ENCODE results near the gene GRM1.

Gene GRM1

DNA sequence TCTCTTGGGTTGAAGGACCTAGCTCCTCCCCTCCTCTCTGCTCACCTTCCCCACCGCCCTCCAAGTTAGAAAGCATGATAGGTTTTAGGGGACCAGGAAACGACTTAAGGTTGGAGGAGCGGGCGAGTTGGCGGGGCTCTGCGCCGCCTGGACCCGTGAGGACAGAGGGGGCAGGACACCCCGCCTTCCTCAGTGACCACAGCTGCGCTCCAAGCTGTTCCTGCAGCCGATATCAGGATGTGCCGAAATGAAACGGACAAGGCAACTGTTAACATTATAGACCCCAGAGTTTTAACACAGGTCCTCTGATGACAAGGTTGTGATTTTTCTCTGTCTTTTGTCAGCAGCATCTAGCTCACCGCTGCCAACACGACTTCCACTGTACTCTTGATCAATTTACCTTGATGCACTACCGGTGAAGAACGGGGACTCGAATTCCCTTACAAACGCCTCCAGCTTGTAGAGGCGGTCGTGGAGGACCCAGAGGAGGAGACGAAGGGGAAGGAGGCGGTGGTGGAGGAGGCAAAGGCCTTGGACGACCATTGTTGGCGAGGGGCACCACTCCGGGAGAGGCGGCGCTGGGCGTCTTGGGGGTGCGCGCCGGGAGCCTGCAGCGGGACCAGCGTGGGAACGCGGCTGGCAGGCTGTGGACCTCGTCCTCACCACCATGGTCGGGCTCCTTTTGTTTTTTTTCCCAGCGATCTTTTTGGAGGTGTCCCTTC is at the start of gene GRM1:
Gene GRM1 (plus strand): TSS at position 212 of the 722 bp plus-strand sequence. CDS start 456 bp downstream, at position 668.
- Histone ChIP-seq H3K36me3 (no peaks in the 10 kb centered on the region), H3K9me3 (no peaks in the 10 kb centered on the region), H3K27me3 (peaks cover 0 to 35% of the 10 kb centered on the region in 2 donors), H3K4me3 (no peak within 1 kb of the TSS), H3K4me1 (peaks cover 0 to 6% (median 0%) of the 10 kb centered on the region in 4 donors), H3K27ac (no peak within 1 kb of the TSS)
- DNase-seq = no peak
- TF ChIP-seq, protein P1, sequence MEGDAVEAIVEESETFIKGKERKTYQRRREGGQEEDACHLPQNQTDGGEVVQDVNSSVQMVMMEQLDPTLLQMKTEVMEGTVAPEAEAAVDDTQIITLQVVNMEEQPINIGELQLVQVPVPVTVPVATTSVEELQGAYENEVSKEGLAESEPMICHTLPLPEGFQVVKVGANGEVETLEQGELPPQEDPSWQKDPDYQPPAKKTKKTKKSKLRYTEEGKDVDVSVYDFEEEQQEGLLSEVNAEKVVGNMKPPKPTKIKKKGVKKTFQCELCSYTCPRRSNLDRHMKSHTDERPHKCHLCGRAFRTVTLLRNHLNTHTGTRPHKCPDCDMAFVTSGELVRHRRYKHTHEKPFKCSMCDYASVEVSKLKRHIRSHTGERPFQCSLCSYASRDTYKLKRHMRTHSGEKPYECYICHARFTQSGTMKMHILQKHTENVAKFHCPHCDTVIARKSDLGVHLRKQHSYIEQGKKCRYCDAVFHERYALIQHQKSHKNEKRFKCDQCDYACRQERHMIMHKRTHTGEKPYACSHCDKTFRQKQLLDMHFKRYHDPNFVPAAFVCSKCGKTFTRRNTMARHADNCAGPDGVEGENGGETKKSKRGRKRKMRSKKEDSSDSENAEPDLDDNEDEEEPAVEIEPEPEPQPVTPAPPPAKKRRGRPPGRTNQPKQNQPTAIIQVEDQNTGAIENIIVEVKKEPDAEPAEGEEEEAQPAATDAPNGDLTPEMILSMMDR (IDR thresholded peaks at IDR 0.05) = no peak
- intact Hi-C loops (cut with DNase I; ENCODE audit: low total_unique reads) = no loop called here

DNA sequence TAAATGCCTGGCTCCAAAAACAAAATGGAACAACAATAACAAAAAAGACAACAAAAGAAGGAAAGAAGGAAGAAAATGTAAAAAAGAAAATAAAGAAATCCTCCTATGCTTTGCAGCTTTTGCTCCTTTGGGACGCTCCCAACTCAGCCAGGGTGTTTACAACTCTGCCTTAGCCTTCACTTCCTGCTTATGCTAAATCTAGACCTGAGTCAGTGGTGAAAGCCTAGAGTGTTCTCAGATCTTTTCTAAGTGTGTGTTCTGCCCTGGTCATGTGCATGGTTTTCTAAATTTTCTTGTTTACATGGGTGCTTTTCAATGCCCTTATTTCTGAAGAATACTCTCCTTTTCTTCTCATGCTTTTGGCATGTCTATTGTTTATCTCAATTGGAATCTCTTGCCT is 19.5 kb upstream of the GRM1 start:
- Histone ChIP-seq H3K4me1 (no peaks in the 10 kb centered on the region), H3K27me3 (no peaks in the 10 kb centered on the region), H3K4me3 (no peak overlapping the region), H3K36me3 (no peaks in the 10 kb centered on the region), H3K9me3 (peaks cover 0 to 8% (median 0%) of the 10 kb centered on the region in 3 donors), H3K27ac (no peak overlapping the region)
- intact Hi-C loops (cut with DNase I; ENCODE audit: low total_unique reads) = no loop called here
- TF ChIP-seq, protein P1 (IDR thresholded peaks at IDR 0.05) = no peak
- DNase-seq = no peak

- H3K27ac ChIP-seq = no peak overlapping the region
- intact Hi-C loops (cut with DNase I; ENCODE audit: low total_unique reads) = no loop called here
- H3K36me3 ChIP-seq = no peaks in the 10 kb centered on the region
- no peaks in the 10 kb centered on the region for H3K4me1 ChIP-seq
- H3K4me3 ChIP-seq = no peak overlapping the region
- DNase-seq = no peak
- peaks cover 0 to 8% (median 0%) of the 10 kb centered on the region in 3 donors for H3K9me3 ChIP-seq
- TF ChIP-seq, protein P1 (IDR thresholded peaks at IDR 0.05) = no peak
- H3K27me3 ChIP-seq = no peaks in the 10 kb centered on the region
These were observed 14.6 kb upstream of the GRM1 start for GRCh38 chr6:146014233-146014632.

- no peak for DNase-seq
- TF ChIP-seq, protein P1 (IDR thresholded peaks at IDR 0.05) = no peak
- no peaks in the 10 kb centered on the region for H3K4me1 ChIP-seq
These were observed 11.2 kb upstream of the GRM1 start for GRCh38 chr6:146017672-146018071.

DNA sequence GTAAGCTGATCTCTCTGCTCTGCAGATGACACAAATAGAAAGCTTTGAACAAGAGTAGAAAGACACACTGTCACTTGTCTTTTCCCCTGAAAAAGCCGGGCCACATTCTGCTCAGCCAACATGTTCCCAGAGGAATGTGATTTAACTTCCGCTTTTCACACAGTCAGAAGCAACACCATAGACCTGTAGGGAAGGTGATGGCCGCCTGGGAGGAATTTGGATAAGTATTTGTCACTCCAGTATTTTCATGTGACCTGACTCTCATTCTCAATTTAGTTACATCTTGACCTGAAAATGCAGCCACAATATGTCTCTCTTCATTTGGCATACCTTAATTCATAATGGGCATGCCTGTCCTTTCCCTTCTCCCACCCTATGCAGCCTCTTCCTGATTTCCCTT is 2.0 kb upstream of the GRM1 start:
- Histone ChIP-seq H3K4me1 (peaks cover 0 to 6% (median 0%) of the 10 kb centered on the region in 4 donors), H3K27ac (no peak overlapping the region), H3K9me3 (no peaks in the 10 kb centered on the region), H3K4me3 (no peak overlapping the region), H3K27me3 (peaks cover 0 to 35% of the 10 kb centered on the region in 2 donors), H3K36me3 (no peaks in the 10 kb centered on the region)
- TF ChIP-seq, protein P1 (IDR thresholded peaks at IDR 0.05) = no peak
- no peak for DNase-seq
- intact Hi-C loops (cut with DNase I; ENCODE audit: low total_unique reads) = no loop called here

More at GRCh38 chr6:146017672-146018071, 11.2 kb upstream of the GRM1 start:
- Histone ChIP-seq H3K27me3 (no peaks in the 10 kb centered on the region), H3K27ac (no peak overlapping the region), H3K4me3 (no peak overlapping the region), H3K9me3 (no peaks in the 10 kb centered on the region), H3K36me3 (no peaks in the 10 kb centered on the region)
- intact Hi-C loops (cut with DNase I; ENCODE audit: low total_unique reads) = no loop called here

Measured in tibial artery (tissue), 4 donors.